ENCODE measurements around the gene GLI3.

The GLI3 gene

GRCh38 chr7:42081671-42082070, 155.3 kb downstream of the GLI3 start:
- DNase-seq: no peak

GRCh38 chr7:42080841-42081586, 156.0 kb downstream of the GLI3 start:
- DNase-seq: no peak

GRCh38 chr7:42077271-42078135, 159.5 kb downstream of the GLI3 start:
- no peak for DNase-seq

GRCh38 chr7:42076870-42077269, 160.1 kb downstream of the GLI3 start:
- DNase-seq: no peak

GRCh38 chr7:42075418-42075817, 161.6 kb downstream of the GLI3 start:
- DNase-seq: no peak

- no peak for DNase-seq
Measured at GRCh38 chr7:42074076-42074475, 162.9 kb downstream of the GLI3 start.

GRCh38 chr7:42071372-42072261, 165.4 kb downstream of the GLI3 start:
- no peak for DNase-seq

- no peak for DNase-seq
Measured at GRCh38 chr7:42070068-42070467, 166.9 kb downstream of the GLI3 start.

GRCh38 chr7:42069590-42069989, 167.4 kb downstream of the GLI3 start:
- no peak for DNase-seq

GRCh38 chr7:42068554-42069280, 168.3 kb downstream of the GLI3 start:
- DNase-seq: peak; percentile 46

- no peak for DNase-seq
Measured at GRCh38 chr7:42065942-42066341, 171.1 kb downstream of the GLI3 start.

- no peak for DNase-seq
Measured at GRCh38 chr7:42065015-42065414, 172.0 kb downstream of the GLI3 start.

GRCh38 chr7:42064534-42064933, 172.5 kb downstream of the GLI3 start:
- DNase-seq: no peak

- DNase-seq: no peak
Measured at GRCh38 chr7:42059275-42059674, 177.7 kb downstream of the GLI3 start.

GRCh38 chr7:42057331-42057730, 179.7 kb downstream of the GLI3 start:
- no peak for DNase-seq

GRCh38 chr7:42055171-42055570, 181.8 kb downstream of the GLI3 start:
- DNase-seq: no peak

GRCh38 chr7:42053834-42054233, 183.2 kb downstream of the GLI3 start:
- DNase-seq: no peak

GRCh38 chr7:42049761-42050160, 187.2 kb downstream of the GLI3 start:
- DNase-seq: no peak

GRCh38 chr7:42046483-42046882, 190.5 kb downstream of the GLI3 start:
- no peak for DNase-seq

- no peak for DNase-seq
Measured at GRCh38 chr7:42045961-42046360, 191.0 kb downstream of the GLI3 start.

- DNase-seq: no peak
Measured at GRCh38 chr7:42039921-42040320, 197.1 kb downstream of the GLI3 start.

GRCh38 chr7:42035210-42035609, 201.8 kb downstream of the GLI3 start:
- no peak for DNase-seq
